Measurements from ENCODE around the gene ARHGEF17.

ARHGEF17 gene

DNA sequence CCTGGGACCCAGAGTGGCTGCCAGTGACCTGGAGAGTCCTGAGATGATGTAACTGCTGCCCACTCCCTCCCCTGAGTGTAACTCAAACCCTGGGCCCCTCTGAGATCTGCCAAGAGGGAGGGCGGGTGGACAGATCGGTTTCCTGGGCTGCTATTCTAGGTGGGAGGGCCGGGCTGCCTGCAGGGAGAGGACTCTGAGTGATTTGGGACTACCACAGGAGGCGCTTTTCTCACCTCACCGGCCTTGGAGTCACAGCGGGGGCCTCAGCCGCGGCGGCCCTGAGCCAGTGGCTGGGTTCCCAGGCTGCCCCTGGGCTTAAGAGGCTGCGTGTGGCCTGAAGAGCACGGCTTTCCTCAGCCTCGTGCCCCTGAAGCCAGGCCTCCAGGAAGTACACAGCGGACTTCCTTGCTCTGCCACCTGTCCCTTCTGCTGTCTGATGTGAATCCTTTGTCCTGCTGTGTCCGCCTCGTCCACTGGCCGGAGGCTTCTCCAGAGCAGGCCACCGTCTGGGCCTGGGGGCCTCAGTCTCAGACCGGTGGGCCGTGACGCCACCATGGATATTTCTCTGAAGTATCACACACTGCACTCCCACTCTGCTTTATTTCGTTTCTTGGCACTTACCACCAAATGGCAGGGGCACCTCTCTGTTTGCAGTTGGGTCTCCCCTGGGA is 79.7 kb downstream of the ARHGEF17 start:
- Histone ChIP-seq H3K27ac (ENCODE audit: low read length) (no peak overlapping the region), H3F3A (ENCODE audit: insufficient read depth, low read length) (no peaks in the 10 kb centered on the region), H3K79me2 (ENCODE audit: low read length) (peaks cover 62% of the 10 kb centered on the region), H3K9ac (ENCODE audit: low read length) (no peak overlapping the region), H3K4me1 (ENCODE audit: low read length) (peaks cover 7% of the 10 kb centered on the region), H2AFZ (ENCODE audit: low read length) (no peak overlapping the region), H3K36me3 (replicated peaks; ENCODE audit: insufficient read depth, low read length) (no peaks in the 10 kb centered on the region), H3K27me3 (replicated peaks; ENCODE audit: insufficient read depth, low read length) (no peaks in the 10 kb centered on the region), H3K4me3 (ENCODE audit: low read length) (no peak overlapping the region), H3K4me2 (ENCODE audit: low read depth, low read length) (no peak overlapping the region), H3K9me2 (replicated peaks; ENCODE audit: insufficient read depth, low read length) (no peaks in the 10 kb centered on the region), H4K20me1 (ENCODE audit: insufficient read depth, low read length) (no peaks in the 10 kb centered on the region; the same call in 1 of the 2 replicates), H3K9me3 (replicated peaks; ENCODE audit: insufficient read depth, low read length) (no peaks in the 10 kb centered on the region)
- DNase-seq, result no peak
- TF ChIP-seq EZH2 (optimal IDR thresholded peaks at IDR 0.05; ENCODE audit: low read depth, low read length) (no peak), EZH2phosphoT487 (IDR thresholded peaks at IDR 0.05; ENCODE audit: low read length) (no peak)
- TF ChIP-seq, protein P1, sequence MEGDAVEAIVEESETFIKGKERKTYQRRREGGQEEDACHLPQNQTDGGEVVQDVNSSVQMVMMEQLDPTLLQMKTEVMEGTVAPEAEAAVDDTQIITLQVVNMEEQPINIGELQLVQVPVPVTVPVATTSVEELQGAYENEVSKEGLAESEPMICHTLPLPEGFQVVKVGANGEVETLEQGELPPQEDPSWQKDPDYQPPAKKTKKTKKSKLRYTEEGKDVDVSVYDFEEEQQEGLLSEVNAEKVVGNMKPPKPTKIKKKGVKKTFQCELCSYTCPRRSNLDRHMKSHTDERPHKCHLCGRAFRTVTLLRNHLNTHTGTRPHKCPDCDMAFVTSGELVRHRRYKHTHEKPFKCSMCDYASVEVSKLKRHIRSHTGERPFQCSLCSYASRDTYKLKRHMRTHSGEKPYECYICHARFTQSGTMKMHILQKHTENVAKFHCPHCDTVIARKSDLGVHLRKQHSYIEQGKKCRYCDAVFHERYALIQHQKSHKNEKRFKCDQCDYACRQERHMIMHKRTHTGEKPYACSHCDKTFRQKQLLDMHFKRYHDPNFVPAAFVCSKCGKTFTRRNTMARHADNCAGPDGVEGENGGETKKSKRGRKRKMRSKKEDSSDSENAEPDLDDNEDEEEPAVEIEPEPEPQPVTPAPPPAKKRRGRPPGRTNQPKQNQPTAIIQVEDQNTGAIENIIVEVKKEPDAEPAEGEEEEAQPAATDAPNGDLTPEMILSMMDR (IDR thresholded peaks at IDR 0.05; ENCODE audit: low read length), result no peak

GRCh38 chr11:73388265-73389133 is 80.4 kb downstream of the ARHGEF17 start:
- Histone ChIP-seq H2AFZ (ENCODE audit: low read length) (no peak overlapping the region), H4K20me1 (ENCODE audit: insufficient read depth, low read length) (no peaks in the 10 kb centered on the region; the same call in 1 of the 2 replicates), H3K9me3 (replicated peaks; ENCODE audit: insufficient read depth, low read length) (no peaks in the 10 kb centered on the region), H3K4me1 (ENCODE audit: low read length) (no peaks in the 10 kb centered on the region; the same call in 1 of the 2 replicates), H3K36me3 (replicated peaks; ENCODE audit: insufficient read depth, low read length) (no peaks in the 10 kb centered on the region), H3K27ac (ENCODE audit: low read length) (no peak overlapping the region), H3K4me3 (ENCODE audit: low read length) (no peak overlapping the region), H3F3A (ENCODE audit: insufficient read depth, low read length) (no peaks in the 10 kb centered on the region), H3K4me2 (ENCODE audit: low read depth, low read length) (no peak overlapping the region), H3K79me2 (ENCODE audit: low read length) (peaks cover 55% of the 10 kb centered on the region), H3K27me3 (replicated peaks; ENCODE audit: insufficient read depth, low read length) (no peaks in the 10 kb centered on the region), H3K9ac (ENCODE audit: low read length) (no peak overlapping the region), H3K9me2 (replicated peaks; ENCODE audit: insufficient read depth, low read length) (no peaks in the 10 kb centered on the region)
- TF ChIP-seq, protein P1 (IDR thresholded peaks at IDR 0.05; ENCODE audit: low read length), result no peak
- TF ChIP-seq EZH2phosphoT487 (IDR thresholded peaks at IDR 0.05; ENCODE audit: low read length), result no peak
- DNase-seq, result no peak

DNA sequence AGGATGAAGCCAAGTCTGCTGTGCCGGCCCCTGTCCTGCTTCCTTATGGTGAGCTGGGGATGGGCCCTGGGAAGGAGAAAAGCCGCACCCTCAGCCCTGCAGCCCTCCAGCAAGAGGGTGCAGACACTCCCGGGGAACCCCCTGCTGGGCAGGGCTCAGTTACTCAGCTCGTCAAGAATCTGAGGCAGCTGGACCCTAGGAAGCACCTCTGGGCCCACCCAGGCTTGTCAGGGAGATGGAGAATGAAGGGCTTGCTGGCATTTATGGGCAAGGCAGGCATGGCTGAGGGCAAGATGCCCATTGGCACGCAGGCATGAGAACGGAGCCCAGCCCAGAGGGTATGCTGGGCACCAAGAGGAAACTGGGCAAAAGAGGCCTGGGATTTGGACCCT is 81.1 kb downstream of the ARHGEF17 start:
- no peak overlapping the region for H3K27ac ChIP-seq (ENCODE audit: low read length)
- no peak overlapping the region for H3K4me3 ChIP-seq (ENCODE audit: low read length)
- no peaks in the 10 kb centered on the region for H3K9me3 ChIP-seq (replicated peaks; ENCODE audit: insufficient read depth, low read length)
- H2AFZ ChIP-seq (ENCODE audit: low read length), result no peak overlapping the region
- H3K4me2 ChIP-seq (ENCODE audit: low read depth, low read length), result no peak overlapping the region
- H3K4me1 ChIP-seq (ENCODE audit: low read length), result no peaks in the 10 kb centered on the region
- no peak for DNase-seq
- H3K36me3 ChIP-seq (replicated peaks; ENCODE audit: insufficient read depth, low read length), result no peaks in the 10 kb centered on the region
- H3K9ac ChIP-seq (ENCODE audit: low read length), result no peak overlapping the region
- no peaks in the 10 kb centered on the region for H3F3A ChIP-seq (ENCODE audit: insufficient read depth, low read length)
- H3K9me2 ChIP-seq (replicated peaks; ENCODE audit: insufficient read depth, low read length), result no peaks in the 10 kb centered on the region
- no peak for TF ChIP-seq EZH2phosphoT487 (IDR thresholded peaks at IDR 0.05; ENCODE audit: low read length)
- TF ChIP-seq EZH2 (optimal IDR thresholded peaks at IDR 0.05; ENCODE audit: low read depth, low read length), result no peak
- TF ChIP-seq, protein P1 (IDR thresholded peaks at IDR 0.05; ENCODE audit: low read length), result no peak
- no peaks in the 10 kb centered on the region; the same call in 1 of the 2 replicates for H4K20me1 ChIP-seq (ENCODE audit: insufficient read depth, low read length)
- peaks cover 48% of the 10 kb centered on the region for H3K79me2 ChIP-seq (ENCODE audit: low read length)
- no peaks in the 10 kb centered on the region for H3K27me3 ChIP-seq (replicated peaks; ENCODE audit: insufficient read depth, low read length)

Data from MM.1S (cell line).